Loucy (cell line): Measurements from ENCODE around the gene GRAMD4.

ENCODE experiments used
- CTCF ChIP-seq: fragments of 200-600 bp; sonication (generic); conservative IDR thresholded peaks from 2 replicates; pipeline ENCODE4 v1.5.1; 2014; ENCODE audit warnings: mild to moderate bottlenecking, antibody characterized with exemption, low read length
- EZH2phosphoT487 ChIP-seq: fragments of 200-600 bp; IDR thresholded peaks from 2 replicates; pipeline ENCODE4 v1.6.1; 2018; ENCODE audit warnings: antibody characterized with exemption, mild to moderate bottlenecking, moderate library complexity, borderline replicate concordance

GRCh38 chr22:46620588-46621242, 529 bp downstream of the GRAMD4 start:
- TF ChIP-seq CTCF (no peak), EZH2phosphoT487 (no peak)
